H9 (cell line): ENCODE measurements around the gene SCAND1. TPM values are rescaled to one million over a fixed set of nuclear protein-coding genes. Genes with fewer than 3 reads are reported as not detected.

Source experiments
- DNase-seq: peaks from one replicate; pipeline ENCODE4 v3.0.0-alpha.2; 2017
- H2AFZ ChIP-seq: one replicate; pipeline ENCODE4 v1.6.1; 2013; ENCODE audit warnings: mild to moderate bottlenecking, low read length, control low read depth, moderate library complexity
- H2AK5ac ChIP-seq: 2 replicates; pipeline ENCODE4 v1.6.1; 2013; ENCODE audit warnings: low read length, control low read depth, mixed read lengths; ENCODE audit not compliant: insufficient read length
- H2BK120ac ChIP-seq: one replicate; pipeline ENCODE4 v1.6.1; 2013; ENCODE audit warnings: low read depth, mild to moderate bottlenecking, low read length, control low read depth, inconsistent platforms; ENCODE audit not compliant: poor library complexity, severe bottlenecking
- H2BK12ac ChIP-seq: 2 replicates; pipeline ENCODE4 v1.6.1; 2013; ENCODE audit warnings: low read length, control low read depth, mixed read lengths, low read depth; ENCODE audit not compliant: insufficient read length
- H2BK15ac ChIP-seq: 2 replicates; pipeline ENCODE4 v1.6.1; 2013; ENCODE audit warnings: low read depth, low read length, control low read depth
- H2BK20ac ChIP-seq: one replicate; pipeline ENCODE4 v1.6.1; 2013; ENCODE audit warnings: low read depth, mild to moderate bottlenecking, low read length, control low read depth, inconsistent platforms; ENCODE audit not compliant: poor library complexity, severe bottlenecking
- H2BK5ac ChIP-seq: 2 replicates; pipeline ENCODE4 v1.6.1; 2013; ENCODE audit warnings: low read length, control low read depth, mixed read lengths; ENCODE audit not compliant: insufficient read length
- H3K14ac ChIP-seq: 2 replicates; pipeline ENCODE4 v1.6.1; 2013; ENCODE audit warnings: low read length, control low read depth; ENCODE audit not compliant: insufficient read depth
- H3K18ac ChIP-seq: 2 replicates; pipeline ENCODE4 v1.6.1; 2013; ENCODE audit warnings: low read depth, mild to moderate bottlenecking, mixed read lengths, low read length, control low read depth; ENCODE audit not compliant: insufficient read length
- H3K23ac ChIP-seq: 2 replicates; pipeline ENCODE4 v1.6.1; 2013; ENCODE audit warnings: low read length, control low read depth, mixed read lengths, low read depth; ENCODE audit not compliant: insufficient read length
- H3K23me2 ChIP-seq: 2 replicates; pipeline ENCODE4 v1.6.1; 2013; ENCODE audit warnings: low read depth, mild to moderate bottlenecking, mixed read lengths, low read length, control low read depth; ENCODE audit not compliant: insufficient read length, poor library complexity, severe bottlenecking
- H3K27ac ChIP-seq: 2 replicates; pipeline ENCODE4 v1.5.1; 2013; ENCODE audit warnings: low read length, control low read depth, mixed read lengths, low read depth; ENCODE audit not compliant: insufficient read length
- H3K27me3 ChIP-seq: 2 replicates; pipeline ENCODE4 v1.6.1; 2013; ENCODE audit warnings: low read length, control low read depth, inconsistent platforms; ENCODE audit not compliant: insufficient read depth
- H3K4ac ChIP-seq: 2 replicates; pipeline ENCODE4 v1.6.1; 2013; ENCODE audit warnings: low read depth, mild to moderate bottlenecking, control low read depth, inconsistent platforms, low read length, moderate library complexity
- H3K4me1 ChIP-seq: 2 replicates; pipeline ENCODE4 v1.6.1; 2013; ENCODE audit warnings: low read length, control low read depth, inconsistent platforms; ENCODE audit not compliant: insufficient read depth
- H3K4me2 ChIP-seq: 2 replicates; pipeline ENCODE4 v1.6.1; 2013; ENCODE audit warnings: low read length, control low read depth, mixed read lengths; ENCODE audit not compliant: insufficient read length, insufficient read depth
- H3K56ac ChIP-seq: 2 replicates; pipeline ENCODE4 v1.6.1; 2013; ENCODE audit warnings: low read depth, mild to moderate bottlenecking, mixed read lengths, low read length, control low read depth; ENCODE audit not compliant: insufficient read length
- H3K79me1 ChIP-seq: 2 replicates; pipeline ENCODE4 v1.6.1; 2013; ENCODE audit warnings: low read depth, mild to moderate bottlenecking, moderate library complexity, low read length, control low read depth, inconsistent platforms; ENCODE audit not compliant: insufficient read depth, poor library complexity, severe bottlenecking
- H3K79me2 ChIP-seq: 2 replicates; pipeline ENCODE4 v1.6.1; 2013; ENCODE audit warnings: low read length, control low read depth, inconsistent platforms; ENCODE audit not compliant: insufficient read depth
- H3K9ac ChIP-seq: 2 replicates; pipeline ENCODE4 v1.6.1; 2013; ENCODE audit warnings: low read length, control low read depth, mixed read lengths; ENCODE audit not compliant: insufficient read length; ENCODE audit errors: extremely low read depth
- H3K9me3 ChIP-seq: one replicate; pipeline ENCODE4 v1.6.1; 2013; ENCODE audit warnings: low read depth, low read length, inconsistent platforms; ENCODE audit not compliant: control insufficient read depth
- H3T11ph ChIP-seq: one replicate; pipeline ENCODE4 v1.6.1; 2013; ENCODE audit warnings: mild to moderate bottlenecking, low read length, control low read depth, inconsistent platforms
- H4K20me1 ChIP-seq: one replicate; pipeline ENCODE4 v1.6.1; 2013; ENCODE audit not compliant: control insufficient read depth, insufficient read length, insufficient read depth
- H4K5ac ChIP-seq: 2 replicates; pipeline ENCODE4 v1.6.1; 2013; ENCODE audit warnings: low read depth, mild to moderate bottlenecking, mixed read lengths, low read length, control low read depth; ENCODE audit not compliant: insufficient read length
- H4K8ac ChIP-seq: replicated peaks from 2 replicates; pipeline ENCODE4 v1.6.1; 2013; ENCODE audit warnings: low read length, control low read depth, mixed read lengths, low read depth; ENCODE audit not compliant: insufficient read length
- H4K91ac ChIP-seq: 2 replicates; pipeline ENCODE4 v1.6.1; 2013; ENCODE audit warnings: low read depth, mild to moderate bottlenecking, moderate library complexity, mixed read lengths, low read length, control low read depth; ENCODE audit not compliant: insufficient read length
- H3K27ac Mint-ChIP-seq, 3 experiments: 2 replicates in 2 of 3; 3 replicates in 1 of 3; pipeline ENCODE4 v1.8.0; 2020 to 2021; ENCODE audit warnings: mixed read lengths in 3 of 3, mild to moderate bottlenecking in 1 of 3, moderate library complexity in 1 of 3
- H3K27me3 Mint-ChIP-seq: 2 replicates; pipeline ENCODE4 v1.8.0; 2021; ENCODE audit warnings: low read depth, mild to moderate bottlenecking, moderate library complexity, mixed read lengths
- H3K36me3 Mint-ChIP-seq, 3 experiments: 2 replicates in 2 of 3; 3 replicates in 1 of 3; pipeline ENCODE4 v1.8.0; 2020 to 2021; ENCODE audit warnings: low read depth in 3 of 3, mixed read lengths in 3 of 3; ENCODE audit not compliant: insufficient read depth in 1 of 3
- H3K4me1 Mint-ChIP-seq, 2 experiments: 2 replicates each; pipeline ENCODE4 v1.8.0; 2020; ENCODE audit warnings: mixed read lengths in 2 of 2
- H3K4me3 Mint-ChIP-seq, 2 experiments: 2 replicates in 1 of 2; 3 replicates in 1 of 2; pipeline ENCODE4 v1.8.0; 2020 to 2021; ENCODE audit warnings: mild to moderate bottlenecking in 2 of 2, mixed read lengths in 2 of 2, moderate library complexity in 1 of 2
- H3K9me3 Mint-ChIP-seq, 2 experiments: 2 replicates in 1 of 2; 3 replicates in 1 of 2; pipeline ENCODE4 v1.8.0; 2020; ENCODE audit warnings: mild to moderate bottlenecking in 2 of 2, mixed read lengths in 2 of 2, moderate library complexity in 1 of 2
- WGBS: extraction: QIAGEN DNeasy Blood & Tissue Kit; methylation state at CpG from one replicate; pipeline ENCODE4 v1.1.7; 2013; ENCODE audit warnings: missing lambda C conversion rate, low lambda C conversion rate, mixed read lengths; ENCODE audit not compliant: insufficient read length; ENCODE audit errors: extremely low coverage; 5-methylcytosine and 5-hydroxymethylcytosine counted together
- total RNA-seq: library from RNA; stranded (reverse); gene quantifications from 2 replicates; pipeline ENCODE4 v1.2.1, GENCODE V29; 2021
- TF ChIP-seq, protein P1 (sequence below): fragments of 200-600 bp; sonication (generic); conservative IDR thresholded peaks from 3 replicates; pipeline ENCODE4 v1.8.0; 2021; ENCODE audit warnings: antibody characterized with exemption, mild to moderate bottlenecking

SCAND1 gene
- total RNA-seq, 1 experiment from 2014 or later = 59.1 TPM

DNA sequence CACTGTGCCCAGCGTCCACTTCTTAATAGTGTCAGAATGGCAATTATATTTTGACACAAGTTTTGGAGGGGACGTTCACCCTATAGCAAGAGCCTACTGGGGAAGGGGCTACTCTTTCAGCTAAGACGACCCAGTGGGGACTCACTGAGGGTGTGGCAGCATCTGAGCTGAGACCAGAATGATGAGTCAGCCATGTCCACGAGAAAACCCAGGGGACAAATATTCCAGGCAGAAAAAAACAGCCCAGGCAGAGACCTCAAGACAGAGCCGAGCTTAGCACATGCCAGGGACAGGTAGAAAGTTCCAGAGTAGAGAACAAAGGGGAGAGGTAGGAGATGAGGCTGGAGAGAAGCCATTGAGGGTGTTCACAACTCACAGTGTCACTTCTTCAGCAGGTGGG is 25.2 kb upstream of the SCAND1 start:
- H3K36me3 Mint-ChIP-seq = no peaks in the 10 kb centered on the region
- H2AFZ ChIP-seq = no peak overlapping the region
- H3K9me3 Mint-ChIP-seq = no peaks in the 10 kb centered on the region
- no peak overlapping the region for H3K9ac ChIP-seq
- no peak overlapping the region for H3K4me3 Mint-ChIP-seq
- no peak overlapping the region for H3K23ac ChIP-seq
- WGBS = no CpG with 5 or more reads among the region's 5 CpGs
- H4K8ac ChIP-seq = no peak overlapping the region
- H2BK20ac ChIP-seq = no peak overlapping the region
- no peak overlapping the region for H3T11ph ChIP-seq
- no peaks in the 10 kb centered on the region for H3K79me1 ChIP-seq
- H3K4ac ChIP-seq = no peak overlapping the region
- H3K9me3 ChIP-seq = no peaks in the 10 kb centered on the region
- no peak overlapping the region for H3K14ac ChIP-seq
- H4K91ac ChIP-seq = no peak overlapping the region
- no peak overlapping the region for H2BK120ac ChIP-seq
- TF ChIP-seq, protein P1, sequence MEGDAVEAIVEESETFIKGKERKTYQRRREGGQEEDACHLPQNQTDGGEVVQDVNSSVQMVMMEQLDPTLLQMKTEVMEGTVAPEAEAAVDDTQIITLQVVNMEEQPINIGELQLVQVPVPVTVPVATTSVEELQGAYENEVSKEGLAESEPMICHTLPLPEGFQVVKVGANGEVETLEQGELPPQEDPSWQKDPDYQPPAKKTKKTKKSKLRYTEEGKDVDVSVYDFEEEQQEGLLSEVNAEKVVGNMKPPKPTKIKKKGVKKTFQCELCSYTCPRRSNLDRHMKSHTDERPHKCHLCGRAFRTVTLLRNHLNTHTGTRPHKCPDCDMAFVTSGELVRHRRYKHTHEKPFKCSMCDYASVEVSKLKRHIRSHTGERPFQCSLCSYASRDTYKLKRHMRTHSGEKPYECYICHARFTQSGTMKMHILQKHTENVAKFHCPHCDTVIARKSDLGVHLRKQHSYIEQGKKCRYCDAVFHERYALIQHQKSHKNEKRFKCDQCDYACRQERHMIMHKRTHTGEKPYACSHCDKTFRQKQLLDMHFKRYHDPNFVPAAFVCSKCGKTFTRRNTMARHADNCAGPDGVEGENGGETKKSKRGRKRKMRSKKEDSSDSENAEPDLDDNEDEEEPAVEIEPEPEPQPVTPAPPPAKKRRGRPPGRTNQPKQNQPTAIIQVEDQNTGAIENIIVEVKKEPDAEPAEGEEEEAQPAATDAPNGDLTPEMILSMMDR = no peak
- no peaks in the 10 kb centered on the region for H3K4me1 ChIP-seq
- no peaks in the 10 kb centered on the region for H3K27me3 ChIP-seq
- peaks cover 9% of the 10 kb centered on the region for H3K27me3 Mint-ChIP-seq
- no peak overlapping the region for H3K4me2 ChIP-seq
- H3K4me1 Mint-ChIP-seq = peaks cover 3 to 5% of the 10 kb centered on the region in 2 experiments; a peak in 3 of 4 replicates
- no peak overlapping the region for H2BK5ac ChIP-seq
- DNase-seq = no peak
- no peaks in the 10 kb centered on the region for H3K23me2 ChIP-seq
- no peak overlapping the region for H2AK5ac ChIP-seq
- no peak overlapping the region for H4K5ac ChIP-seq
- H3K27ac Mint-ChIP-seq = no peak overlapping the region
- no peak overlapping the region for H3K27ac ChIP-seq
- no peak overlapping the region for H2BK12ac ChIP-seq
- no peaks in the 10 kb centered on the region for H4K20me1 ChIP-seq
- no peak overlapping the region for H3K56ac ChIP-seq
- no peaks in the 10 kb centered on the region for H3K79me2 ChIP-seq
- no peak overlapping the region for H3K18ac ChIP-seq
- H2BK15ac ChIP-seq = no peak overlapping the region
